Stimulated activated CD4-positive, alpha-beta T cell treated with anti-CD3 and anti-CD28 coated beads, Interleukin-2, amount 100 ng/mL, for 48 hours (primary cell): ENCODE results near the gene LOXL1.
"Not testable (repeated sequence)": the region's sequence is repeated elsewhere in the genome, so short reads cannot be mapped to it uniquely, and the experiment has no call there.

Experiments used
- DNase-seq, 2 donors: peaks; one replicate each; pipeline ENCODE4 v3.0.0-alpha.2; 2020

LOXL1 gene

DNA sequence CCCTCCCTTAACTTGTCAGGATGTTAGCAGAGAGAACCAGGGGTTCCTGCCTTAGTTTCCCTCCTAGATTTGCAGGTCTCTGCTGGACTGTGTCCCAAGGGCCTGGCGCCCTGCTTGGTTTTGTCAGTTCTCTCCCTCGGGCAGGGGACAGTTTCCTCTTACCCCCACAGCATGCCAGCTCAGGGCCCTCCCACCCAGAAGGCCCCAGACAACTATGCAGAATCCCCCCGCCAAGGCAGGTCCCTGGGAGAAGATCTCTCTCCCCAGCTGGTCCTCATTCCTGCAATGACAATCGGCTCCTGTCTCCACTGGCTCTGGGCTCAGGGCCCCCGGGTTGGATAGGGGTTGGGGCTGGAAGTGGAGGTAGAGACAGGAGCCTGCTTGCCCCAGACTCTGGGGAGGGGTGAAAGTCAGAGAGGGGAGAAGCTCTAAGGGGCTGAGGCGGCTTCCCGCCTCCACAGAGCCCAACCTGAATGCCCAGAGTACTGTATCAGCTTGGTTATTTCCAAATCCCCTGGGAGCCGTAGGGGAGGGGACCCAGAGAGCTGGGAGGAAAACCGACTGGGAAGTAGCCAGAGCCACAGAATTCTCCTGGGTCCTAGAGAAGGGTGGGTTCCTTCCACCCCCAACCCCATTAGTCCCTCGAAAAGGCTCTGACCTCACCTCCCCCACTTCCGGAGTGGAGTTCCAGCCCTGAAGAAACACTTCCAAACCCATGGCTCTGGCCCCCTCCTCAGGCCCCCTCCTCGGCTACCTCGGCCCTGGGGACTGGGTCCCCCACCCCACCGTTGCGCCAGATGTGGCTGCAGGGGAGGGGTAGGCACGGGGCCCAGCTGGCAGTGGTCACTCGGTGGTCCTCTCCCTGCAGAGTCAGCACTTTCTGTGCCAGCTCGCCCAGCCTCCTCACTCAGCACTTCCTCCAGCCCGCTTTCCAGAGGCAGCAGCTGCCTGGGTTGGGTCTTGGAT lies 3.8 kb upstream of the LOXL1 start:
- DNase-seq: no peak

DNA sequence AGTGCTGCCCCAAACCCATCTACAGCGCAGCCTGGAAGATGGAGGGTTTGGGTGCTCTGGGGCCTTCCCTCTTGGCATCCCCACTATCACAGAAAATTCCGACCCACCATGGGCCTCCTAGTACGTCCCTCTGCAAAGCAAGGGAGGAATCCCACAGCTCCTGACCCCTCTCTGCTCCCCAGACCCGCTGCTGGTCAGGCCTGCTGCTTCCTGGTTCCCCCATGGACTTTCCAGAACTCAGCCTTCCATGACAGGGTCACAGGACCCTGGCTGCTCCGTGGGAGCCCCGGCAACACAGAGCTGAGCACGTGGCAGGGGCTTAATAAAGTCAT lies 3.1 kb upstream of the LOXL1 start:
- no peak for DNase-seq

DNA sequence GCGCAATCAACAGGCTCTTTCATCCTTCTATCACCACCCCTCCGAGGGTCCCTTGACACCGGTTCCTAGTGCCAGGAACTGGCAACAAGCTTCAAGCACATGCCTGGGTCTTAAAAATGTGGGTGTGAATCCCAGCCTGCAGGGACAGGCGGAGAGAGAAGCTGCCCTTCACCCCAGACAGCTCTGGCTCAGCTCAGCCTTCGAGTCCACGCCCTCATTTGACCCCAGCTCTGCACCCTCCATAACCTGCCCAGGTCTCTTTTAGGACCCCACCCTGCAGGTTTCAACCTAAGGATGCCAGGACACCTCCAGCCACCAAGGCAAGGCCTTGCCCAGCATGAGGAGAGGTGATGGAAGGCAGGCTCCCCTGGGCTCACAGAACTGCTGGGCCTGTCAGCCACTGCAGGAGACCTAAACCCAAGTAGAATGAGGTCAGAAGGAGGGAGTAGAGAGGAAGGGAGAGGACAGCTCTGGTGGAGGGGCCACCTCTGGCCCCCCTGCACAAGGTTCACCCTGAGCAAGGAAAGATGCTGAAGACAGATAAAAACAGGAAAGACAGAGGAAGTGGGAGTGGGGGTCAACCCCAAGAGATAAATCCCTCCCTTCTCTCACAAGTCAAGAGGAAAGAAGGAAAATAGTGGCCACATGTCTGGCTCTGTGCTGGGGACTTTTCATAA lies 2.6 kb upstream of the LOXL1 start:
- no peak for DNase-seq

GRCh38 chr15:73924171-73924921 lies 1.9 kb upstream of the LOXL1 start:
- peak in 1 of 2 donors; percentile 34 for DNase-seq

DNA sequence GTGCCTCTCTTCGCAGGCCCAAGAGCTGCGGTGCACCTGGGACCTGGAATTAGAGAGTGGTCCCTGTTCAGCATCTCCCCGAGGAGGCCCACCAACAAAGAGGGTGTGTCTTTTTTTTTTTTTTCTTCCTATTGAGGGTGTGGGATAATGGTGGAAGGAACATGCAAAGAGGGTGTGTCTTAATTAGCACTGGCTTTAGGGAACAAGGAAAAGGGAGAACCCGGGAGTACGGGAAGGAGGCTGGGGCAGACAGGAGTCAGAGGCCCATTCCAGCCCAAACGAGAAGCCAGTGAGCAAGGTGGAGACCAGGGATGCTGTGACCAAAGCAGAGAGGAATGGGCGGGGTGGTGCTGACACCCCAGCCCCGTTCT lies 429 bp upstream of the LOXL1 start:
- no peak for DNase-seq

GRCh38 chr15:73927003-73927475 lies 777 bp downstream of the LOXL1 start:
- DNase-seq: peak in 1 of 2 donors; percentile 33

GRCh38 chr15:73927476-73928240 lies 1.4 kb downstream of the LOXL1 start:
- peak; percentile 66 to 76 for DNase-seq

DNA sequence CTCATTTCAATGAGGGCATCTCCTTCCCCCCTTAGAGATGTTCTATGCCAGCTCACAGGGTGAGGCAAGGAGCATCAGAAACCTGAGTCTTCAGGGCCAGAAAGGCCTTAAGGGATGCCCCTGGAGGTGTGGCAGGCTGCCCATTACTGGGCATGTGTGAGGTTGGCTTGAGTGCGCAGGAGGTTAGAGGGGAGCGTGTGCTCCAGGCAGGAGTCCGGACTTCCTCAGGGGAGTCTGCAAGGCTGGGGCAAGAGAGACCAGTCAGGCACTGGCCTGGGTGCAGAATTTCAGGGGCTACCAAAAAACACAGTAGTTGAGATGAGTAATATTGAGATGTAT lies 1.9 kb downstream of the LOXL1 start:
- no peak for DNase-seq

GRCh38 chr15:73928971-73929627 lies 2.8 kb downstream of the LOXL1 start:
- no peak for DNase-seq

GRCh38 chr15:73930371-73930770 lies 4.1 kb downstream of the LOXL1 start:
- no peak for DNase-seq

DNA sequence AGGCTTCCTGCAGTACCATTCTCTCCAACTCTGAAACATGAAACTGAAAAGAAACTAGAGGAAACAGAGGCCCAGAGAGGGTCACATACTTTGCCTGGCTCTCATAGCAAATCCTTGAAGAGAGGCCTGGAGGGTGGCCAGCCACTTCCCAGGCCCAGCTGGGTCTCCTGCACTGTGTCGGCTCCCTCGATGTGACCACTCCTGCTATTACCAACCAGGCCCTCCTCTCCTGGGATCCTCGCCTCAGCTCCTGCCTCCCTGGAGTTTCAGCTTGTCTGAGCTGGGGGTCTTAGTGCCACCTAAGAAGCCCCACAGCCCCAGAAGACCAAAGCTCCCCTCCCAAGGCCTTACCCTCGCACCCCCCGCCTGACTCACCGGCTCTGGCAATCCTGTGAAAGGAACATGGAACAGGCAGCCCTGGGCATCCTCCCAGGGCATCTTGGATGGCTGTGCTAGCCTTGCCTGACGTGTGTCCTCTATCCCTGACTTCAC lies 4.6 kb downstream of the LOXL1 start:
- DNase-seq: no peak

DNA sequence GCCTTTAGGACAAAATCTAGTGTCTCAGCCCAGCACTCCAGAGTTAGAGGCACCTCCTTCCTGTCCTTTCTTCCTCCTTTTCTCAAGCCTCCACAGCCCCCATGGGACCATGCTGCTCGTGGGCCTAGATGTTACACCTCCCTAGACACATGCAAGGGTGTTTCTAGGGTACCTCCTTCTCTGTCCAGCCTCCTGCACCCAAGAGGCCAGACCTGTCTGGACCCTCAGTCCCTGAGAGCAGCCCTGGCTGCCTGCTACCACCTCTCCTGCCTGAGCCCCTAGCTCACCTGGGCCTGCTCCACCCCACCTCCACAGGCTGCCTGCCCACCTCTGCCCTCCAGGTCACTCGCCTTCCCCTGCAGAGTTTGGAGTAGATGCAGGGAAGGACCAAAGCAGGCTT lies 5.2 kb downstream of the LOXL1 start:
- DNase-seq: no peak

GRCh38 chr15:73932381-73933191 lies 6.3 kb downstream of the LOXL1 start:
- no peak for DNase-seq

- DNase-seq: no peak
Observed at GRCh38 chr15:73934281-73934680, 8.0 kb downstream of the LOXL1 start.

GRCh38 chr15:73935547-73935946 lies 9.3 kb downstream of the LOXL1 start:
- DNase-seq: no peak

DNA sequence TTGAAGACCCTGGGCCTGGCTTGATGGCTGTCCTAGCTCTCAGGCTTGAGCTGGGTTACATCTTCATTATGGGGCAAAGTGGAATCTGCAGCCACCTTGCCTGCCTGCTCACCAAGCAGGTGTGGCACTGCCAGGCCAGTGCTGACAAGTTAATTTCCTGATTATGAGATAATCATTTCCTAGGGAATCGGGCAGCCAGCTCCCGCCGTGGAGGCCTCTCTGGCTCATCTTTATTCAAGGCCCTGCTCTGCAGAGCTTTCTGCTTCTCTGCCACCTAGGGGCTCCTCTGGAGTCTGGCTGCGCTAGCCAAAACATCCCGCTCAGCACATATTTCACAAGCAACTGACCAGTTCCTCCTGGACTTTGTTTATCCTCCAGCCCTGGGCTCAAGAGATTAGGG lies 9.9 kb downstream of the LOXL1 start:
- DNase-seq: no peak

DNA sequence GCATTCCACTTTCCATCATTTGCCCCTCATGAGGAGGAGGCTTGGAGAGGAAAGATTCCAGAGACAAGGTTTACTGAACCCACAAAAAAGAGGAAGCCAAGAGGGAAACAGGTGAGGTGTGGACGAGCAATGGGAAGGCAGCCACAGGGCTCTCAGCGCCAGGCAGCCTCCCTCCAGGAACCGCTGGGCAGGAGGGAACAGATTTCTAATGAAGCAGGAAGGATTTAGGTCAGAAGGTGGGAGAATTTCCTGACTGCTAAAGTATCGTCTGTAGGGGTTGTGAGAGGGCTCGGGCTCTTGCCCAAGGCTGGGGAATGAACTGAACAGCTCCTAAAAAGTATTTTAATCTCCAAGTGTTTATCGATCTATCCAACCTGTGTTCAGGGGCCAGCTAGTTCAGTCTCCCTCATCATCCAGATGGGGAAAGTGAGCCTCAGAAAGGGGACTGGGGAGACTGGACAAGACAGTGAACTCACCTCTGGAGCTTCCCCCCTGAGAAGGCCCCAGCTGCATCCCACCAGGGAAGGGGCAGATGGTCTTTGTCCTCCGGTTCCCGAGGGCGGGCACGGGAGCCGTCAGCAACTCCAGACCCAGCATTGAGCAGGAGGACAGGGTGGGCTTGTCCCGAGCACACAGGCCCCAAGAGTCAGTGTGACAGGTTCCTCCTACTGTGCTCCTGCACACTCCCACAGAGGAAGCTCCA lies 10.5 kb downstream of the LOXL1 start:
- no peak for DNase-seq

GRCh38 chr15:73937296-73937695 lies 11.0 kb downstream of the LOXL1 start:
- no peak for DNase-seq

GRCh38 chr15:73937726-73938125 lies 11.5 kb downstream of the LOXL1 start:
- DNase-seq: no peak

GRCh38 chr15:73938516-73938915 lies 12.3 kb downstream of the LOXL1 start:
- DNase-seq: not testable (repeated sequence)

- no peak for DNase-seq
Observed at GRCh38 chr15:73939138-73939537, 12.9 kb downstream of the LOXL1 start.
